ENCODE results near the gene DYNLL1. TPM values are rescaled to one million over a fixed set of nuclear protein-coding genes. Genes with fewer than 3 reads are reported as not detected.

The DYNLL1 gene
- total and polyA plus RNA-seq, 4 donors, result 101 to 275 (median 183) TPM

- H3K27ac ChIP-seq (ENCODE audit: low read depth in 1 of 2, low read length in 2 of 2), result no peak overlapping the region
- no peak overlapping the region for H3K4me3 ChIP-seq (ENCODE audit: low read depth in 1 of 3, low read length in 3 of 3)
- no peaks in the 10 kb centered on the region for H3K36me3 ChIP-seq (ENCODE audit: control insufficient read depth in 4 of 4, insufficient read depth in 3 of 4, low read depth in 1 of 4, low read length in 3 of 4)
- H3K9me3 ChIP-seq (ENCODE audit: control insufficient read depth in 4 of 4, low read length in 3 of 4), result no peaks in the 10 kb centered on the region
- TF ChIP-seq TAF1 (conservative IDR thresholded peaks at IDR 0.05), result no peak
- no peak for TF ChIP-seq RAD21 (IDR thresholded peaks at IDR 0.05)
- TF ChIP-seq CTCF (IDR thresholded peaks at IDR 0.05; ENCODE audit: low read depth, low read length, missing input control), result no peak
- TF ChIP-seq JUND (IDR thresholded peaks at IDR 0.05), result no peak
- TF ChIP-seq RXRA (IDR thresholded peaks at IDR 0.05), result no peak
- no peak for TF ChIP-seq MAX (IDR thresholded peaks at IDR 0.05)
- TF ChIP-seq REST (IDR thresholded peaks at IDR 0.05), result no peak
- no peak for TF ChIP-seq FOXA1 (IDR thresholded peaks at IDR 0.05)
- TF ChIP-seq GABPA (IDR thresholded peaks at IDR 0.05 in 1 of 2, conservative IDR thresholded peaks at IDR 0.05 in 1 of 2), result no peak
- DNase-seq (ENCODE audit: low spot score), result no peak
- 93% methylated on average over 9 of the region's 9 CpGs for WGBS
- no peaks in the 10 kb centered on the region for H3K27me3 ChIP-seq (ENCODE audit: control insufficient read depth in 4 of 4, insufficient read depth in 4 of 4, low read length in 3 of 4)
- no peaks in the 10 kb centered on the region for H3K4me1 ChIP-seq (ENCODE audit: control insufficient read depth in 4 of 4, insufficient read depth in 4 of 4, low read length in 3 of 4)
- H3K9ac ChIP-seq (ENCODE audit: low read depth in 1 of 2, low read length in 2 of 2), result no peak overlapping the region
These were observed 14.7 kb upstream of the DYNLL1 start for GRCh38 chr12:120481022-120481767.

- H3K4me1 ChIP-seq (ENCODE audit: control insufficient read depth in 4 of 4, insufficient read depth in 4 of 4, low read length in 3 of 4), result no peaks in the 10 kb centered on the region
- H3K36me3 ChIP-seq (ENCODE audit: control insufficient read depth in 4 of 4, insufficient read depth in 3 of 4, low read depth in 1 of 4, low read length in 3 of 4), result no peaks in the 10 kb centered on the region
- no peak for DNase-seq (ENCODE audit: low spot score)
- H3K9me3 ChIP-seq (ENCODE audit: control insufficient read depth in 4 of 4, low read length in 3 of 4), result no peaks in the 10 kb centered on the region
- TF ChIP-seq FOXA1 (IDR thresholded peaks at IDR 0.05), result no peak
- no peak for TF ChIP-seq GABPA (IDR thresholded peaks at IDR 0.05 in 1 of 2, conservative IDR thresholded peaks at IDR 0.05 in 1 of 2)
- TF ChIP-seq RAD21 (IDR thresholded peaks at IDR 0.05), result no peak
- TF ChIP-seq HNF4A (conservative IDR thresholded peaks at IDR 0.05), result no peak
- no peak for TF ChIP-seq SP1 (IDR thresholded peaks at IDR 0.05)
- no peak for TF ChIP-seq TAF1 (conservative IDR thresholded peaks at IDR 0.05)
- no peak for TF ChIP-seq ZBTB33 (IDR thresholded peaks at IDR 0.05)
- TF ChIP-seq YY1 (IDR thresholded peaks at IDR 0.05), result no peak
- TF ChIP-seq REST (IDR thresholded peaks at IDR 0.05), result no peak
- WGBS, result 93% methylated on average over 1 of the region's 1 CpG
- H3K9ac ChIP-seq (ENCODE audit: low read depth in 1 of 2, low read length in 2 of 2), result no peak overlapping the region
- no peak overlapping the region for H3K4me3 ChIP-seq (ENCODE audit: low read depth in 1 of 3, low read length in 3 of 3)
- H3K27ac ChIP-seq (ENCODE audit: low read depth in 1 of 2, low read length in 2 of 2), result no peak overlapping the region
- no peaks in the 10 kb centered on the region for H3K27me3 ChIP-seq (ENCODE audit: control insufficient read depth in 4 of 4, insufficient read depth in 4 of 4, low read length in 3 of 4)
These were observed 12.3 kb upstream of the DYNLL1 start for GRCh38 chr12:120483621-120484020.

Data from liver (tissue), 9 donors.